Stimulated activated CD8-positive, alpha-beta memory T cell treated with anti-CD3 and anti-CD28 coated beads, Interleukin-15, amount 100 ng/mL, for 1 hour (primary cell): Measurements from ENCODE around the gene VAT1L.

ENCODE experiments used
- DNase-seq: peaks from one replicate; pipeline ENCODE4 v3.0.0-alpha.2; 2020; ENCODE audit warnings: low read depth

VAT1L gene

GRCh38 chr16:77869997-77870813 is 81.8 kb downstream of the VAT1L start:
- DNase-seq = no peak

GRCh38 chr16:77871932-77872331 is 83.6 kb downstream of the VAT1L start:
- DNase-seq = no peak

GRCh38 chr16:77873066-77873465 is 84.7 kb downstream of the VAT1L start:
- DNase-seq = no peak

GRCh38 chr16:77874347-77874746 is 86.0 kb downstream of the VAT1L start:
- no peak for DNase-seq

- DNase-seq = no peak
These were observed 88.4 kb downstream of the VAT1L start for GRCh38 chr16:77876776-77877175.

GRCh38 chr16:77877712-77878347 is 89.5 kb downstream of the VAT1L start:
- DNase-seq = no peak

GRCh38 chr16:77881355-77882030 is 93.1 kb downstream of the VAT1L start:
- no peak for DNase-seq

- DNase-seq = no peak
These were observed 94.0 kb downstream of the VAT1L start for GRCh38 chr16:77882358-77882757.

GRCh38 chr16:77885571-77886295 is 97.4 kb downstream of the VAT1L start:
- no peak for DNase-seq

GRCh38 chr16:77888871-77889270 is 100.5 kb downstream of the VAT1L start:
- DNase-seq = no peak

- no peak for DNase-seq
These were observed 101.7 kb downstream of the VAT1L start for GRCh38 chr16:77890075-77890474.

- DNase-seq = no peak
These were observed 105.8 kb downstream of the VAT1L start for GRCh38 chr16:77894162-77894561.

- DNase-seq = no peak
These were observed 107.6 kb downstream of the VAT1L start for GRCh38 chr16:77895962-77896361.

GRCh38 chr16:77896415-77897128 is 108.2 kb downstream of the VAT1L start:
- DNase-seq = no peak

GRCh38 chr16:77897129-77897437 is 108.7 kb downstream of the VAT1L start:
- DNase-seq = no peak

GRCh38 chr16:77897831-77898605 is 109.7 kb downstream of the VAT1L start:
- no peak for DNase-seq

GRCh38 chr16:77898671-77899211 is 110.4 kb downstream of the VAT1L start:
- no peak for DNase-seq

GRCh38 chr16:77899416-77899815 is 111.1 kb downstream of the VAT1L start:
- no peak for DNase-seq

GRCh38 chr16:77905374-77905920 is 117.1 kb downstream of the VAT1L start:
- DNase-seq = no peak

GRCh38 chr16:77910021-77910420 is 121.7 kb downstream of the VAT1L start:
- no peak for DNase-seq

- DNase-seq = no peak
These were observed 124.3 kb downstream of the VAT1L start for GRCh38 chr16:77912617-77913016.
